ENCODE measurements around the gene PGBD5.
A peak's percentile ranks its signal among the peaks of the same experiment; 100 is the strongest.

PGBD5 gene

DNA sequence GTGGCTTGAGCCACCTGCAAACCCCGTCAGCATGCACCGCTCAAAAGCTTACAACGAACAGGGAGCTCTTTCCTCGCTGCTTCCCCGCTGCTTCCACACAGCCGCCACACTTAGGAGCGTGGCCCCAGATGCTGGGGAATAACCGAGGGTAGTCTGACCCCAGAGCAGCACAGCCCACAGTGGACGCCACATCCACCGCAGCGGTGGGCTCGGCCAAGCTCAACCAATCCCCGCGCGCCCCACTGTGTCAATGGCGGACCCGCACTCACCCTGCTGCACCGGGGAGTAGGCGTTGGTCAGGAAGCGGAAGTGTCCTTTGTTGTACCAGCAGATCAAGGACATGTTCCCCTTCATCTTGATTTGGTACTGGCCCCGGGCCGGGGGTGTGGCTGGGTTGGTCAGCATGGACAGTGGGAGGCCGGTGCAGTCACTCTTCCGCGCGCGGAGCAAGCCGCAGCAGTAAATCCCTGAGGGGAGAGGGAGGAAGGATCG is 93.5 kb downstream of the PGBD5 start:
- Histone ChIP-seq H3K36me3 (ENCODE audit: insufficient read depth, low read length) (no peaks in the 10 kb centered on the region), H3K4me1 (ENCODE audit: insufficient read depth, low read length) (peaks cover 8% of the 10 kb centered on the region), H3K9me3 (ENCODE audit: control insufficient read depth, insufficient read depth, low read length) (no peaks in the 10 kb centered on the region), H3K9ac (ENCODE audit: low read depth, low read length) (peak overlapping the region; percentile 73)

- H3K36me3 ChIP-seq (ENCODE audit: insufficient read depth, low read length), result no peaks in the 10 kb centered on the region
- H3K9ac ChIP-seq (ENCODE audit: low read depth, low read length), result peak overlapping the region; percentile 73
- H3K9me3 ChIP-seq (ENCODE audit: control insufficient read depth, insufficient read depth, low read length), result no peaks in the 10 kb centered on the region
- H3K4me1 ChIP-seq (ENCODE audit: insufficient read depth, low read length), result peaks cover 12% of the 10 kb centered on the region
Observed at GRCh38 chr1:230332061-230332460, 94.1 kb downstream of the PGBD5 start.

- Histone ChIP-seq H3K4me1 (ENCODE audit: insufficient read depth, low read length) (peaks cover 17% of the 10 kb centered on the region), H3K36me3 (ENCODE audit: insufficient read depth, low read length) (peaks cover under 1% of the 10 kb centered on the region; the same call in 1 of the 2 replicates), H3K9me3 (ENCODE audit: control insufficient read depth, insufficient read depth, low read length) (no peaks in the 10 kb centered on the region), H3K9ac (ENCODE audit: low read depth, low read length) (no peak overlapping the region)
Observed at GRCh38 chr1:230330157-230330556, 96.0 kb downstream of the PGBD5 start.

DNA sequence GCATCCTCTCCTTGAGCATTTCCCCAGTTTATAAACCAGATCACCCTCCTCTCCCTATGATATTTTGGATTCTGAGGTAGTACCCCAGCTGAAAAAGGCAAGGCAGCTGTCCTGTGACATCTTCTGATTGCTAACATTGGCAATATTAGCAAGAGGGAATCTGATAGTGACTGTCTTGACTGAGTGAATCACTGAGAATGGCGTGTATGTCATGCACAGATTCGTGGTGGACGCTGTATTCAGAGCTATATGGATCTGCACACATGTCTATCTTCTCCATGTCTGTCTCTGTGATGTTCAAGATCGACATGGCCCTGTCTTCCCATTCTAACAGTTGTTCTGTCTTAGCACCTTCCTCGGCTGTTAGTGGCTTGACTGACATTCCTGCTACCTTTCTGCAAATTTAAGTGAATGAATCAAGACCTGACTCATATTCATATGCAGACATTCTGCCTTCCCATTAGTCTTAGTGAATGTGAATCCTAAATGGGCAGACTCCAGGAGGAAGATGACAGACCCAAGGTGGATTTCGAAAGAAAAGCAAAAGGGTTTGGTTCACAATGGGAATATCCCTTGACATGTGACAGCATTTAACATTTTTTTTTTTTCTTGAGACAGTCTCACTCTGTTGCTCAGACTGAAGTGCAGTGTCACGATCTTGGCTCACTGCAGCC is 97.7 kb downstream of the PGBD5 start:
- Histone ChIP-seq H3K9me3 (ENCODE audit: control insufficient read depth, insufficient read depth, low read length) (no peaks in the 10 kb centered on the region), H3K9ac (ENCODE audit: low read depth, low read length) (no peak overlapping the region), H3K36me3 (ENCODE audit: insufficient read depth, low read length) (peaks cover 10% of the 10 kb centered on the region), H3K4me1 (ENCODE audit: insufficient read depth, low read length) (peaks cover 17% of the 10 kb centered on the region)

GRCh38 chr1:230327892-230328284 is 98.2 kb downstream of the PGBD5 start:
- H3K9ac ChIP-seq (ENCODE audit: low read depth, low read length), result no peak overlapping the region
- H3K9me3 ChIP-seq (ENCODE audit: control insufficient read depth, insufficient read depth, low read length), result no peaks in the 10 kb centered on the region
- peaks cover 10% of the 10 kb centered on the region for H3K36me3 ChIP-seq (ENCODE audit: insufficient read depth, low read length)
- H3K4me1 ChIP-seq (ENCODE audit: insufficient read depth, low read length), result peaks cover 17% of the 10 kb centered on the region

DNA sequence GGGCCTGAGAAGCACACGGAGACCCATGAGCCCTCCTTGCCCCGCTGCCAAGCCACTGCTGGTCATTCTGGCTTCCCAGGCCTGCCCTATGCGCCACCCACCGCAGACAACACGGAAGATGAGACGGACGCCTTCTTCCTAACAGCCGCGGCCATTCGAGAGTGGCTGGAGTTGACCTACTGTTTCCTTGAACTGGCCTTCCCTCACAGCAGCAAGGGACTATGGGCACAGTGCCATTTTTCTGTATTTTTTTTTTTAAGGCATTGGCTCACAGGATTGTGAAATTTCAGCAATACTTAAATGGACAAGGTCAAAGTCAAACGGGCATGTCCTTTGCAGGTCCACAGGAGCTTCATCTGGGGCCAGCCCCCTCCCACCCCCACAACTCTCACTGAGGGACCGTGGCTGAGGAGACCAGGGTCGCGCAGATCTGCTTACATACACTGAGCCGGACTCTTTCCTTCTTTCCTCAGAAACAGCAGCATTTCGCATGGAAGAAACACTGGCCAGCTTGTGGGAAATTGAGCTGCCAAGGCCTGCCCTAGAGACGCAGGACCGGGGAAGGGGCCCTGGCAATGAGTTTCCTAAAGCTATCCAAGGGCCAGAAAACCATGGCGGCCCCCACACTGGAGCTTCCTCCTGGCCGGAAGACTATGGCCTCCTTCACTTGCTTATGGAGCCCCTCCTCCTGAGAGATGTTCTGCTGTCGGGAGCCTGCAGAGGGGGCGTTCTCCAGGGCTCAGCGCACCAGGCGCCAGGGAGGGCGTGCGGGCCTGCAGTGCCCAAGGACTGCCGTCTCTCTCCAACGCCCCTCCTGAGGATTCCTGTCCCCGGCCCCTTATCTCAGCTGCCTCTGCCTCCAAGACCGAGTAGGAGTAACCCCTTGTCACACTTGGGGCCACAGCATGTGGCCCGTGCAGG is 98.9 kb downstream of the PGBD5 start:
- H3K9ac ChIP-seq (ENCODE audit: low read depth, low read length), result no peak overlapping the region
- peaks cover 17% of the 10 kb centered on the region for H3K4me1 ChIP-seq (ENCODE audit: insufficient read depth, low read length)
- H3K9me3 ChIP-seq (ENCODE audit: control insufficient read depth, insufficient read depth, low read length), result no peaks in the 10 kb centered on the region
- peaks cover 10% of the 10 kb centered on the region for H3K36me3 ChIP-seq (ENCODE audit: insufficient read depth, low read length)

DNA sequence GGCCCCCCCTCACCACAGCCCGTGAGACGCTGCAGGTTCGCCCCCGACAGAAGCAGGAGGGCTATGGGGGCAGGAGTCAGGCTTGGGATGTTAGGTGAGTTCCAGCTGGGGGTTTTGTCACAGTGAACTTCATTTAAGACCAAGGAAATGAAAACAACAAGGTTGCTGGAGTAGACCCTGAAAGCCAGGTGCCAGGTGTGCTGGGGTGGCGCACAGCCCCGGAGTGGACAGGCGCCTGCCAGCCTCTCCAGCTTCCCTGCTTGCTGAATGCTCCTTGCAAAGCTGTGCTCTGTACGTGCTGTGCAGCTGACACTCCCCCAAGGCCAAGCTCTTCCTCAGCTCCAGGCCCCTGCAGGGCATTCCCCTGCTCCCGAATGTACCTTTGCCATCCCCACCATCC is 102.4 kb downstream of the PGBD5 start:
- Histone ChIP-seq H3K9me3 (ENCODE audit: control insufficient read depth, insufficient read depth, low read length) (no peaks in the 10 kb centered on the region), H3K4me1 (ENCODE audit: insufficient read depth, low read length) (peaks cover 16% of the 10 kb centered on the region), H3K36me3 (ENCODE audit: insufficient read depth, low read length) (peaks cover 10% of the 10 kb centered on the region), H3K9ac (ENCODE audit: low read depth, low read length) (no peak overlapping the region)

- Histone ChIP-seq H3K36me3 (ENCODE audit: insufficient read depth, low read length) (peaks cover 10% of the 10 kb centered on the region), H3K9me3 (ENCODE audit: control insufficient read depth, insufficient read depth, low read length) (no peaks in the 10 kb centered on the region), H3K9ac (ENCODE audit: low read depth, low read length) (no peak overlapping the region), H3K4me1 (ENCODE audit: insufficient read depth, low read length) (peaks cover 10% of the 10 kb centered on the region; the same call in 1 of the 2 replicates)
Observed at GRCh38 chr1:230322967-230323547, 103.1 kb downstream of the PGBD5 start.

DNA sequence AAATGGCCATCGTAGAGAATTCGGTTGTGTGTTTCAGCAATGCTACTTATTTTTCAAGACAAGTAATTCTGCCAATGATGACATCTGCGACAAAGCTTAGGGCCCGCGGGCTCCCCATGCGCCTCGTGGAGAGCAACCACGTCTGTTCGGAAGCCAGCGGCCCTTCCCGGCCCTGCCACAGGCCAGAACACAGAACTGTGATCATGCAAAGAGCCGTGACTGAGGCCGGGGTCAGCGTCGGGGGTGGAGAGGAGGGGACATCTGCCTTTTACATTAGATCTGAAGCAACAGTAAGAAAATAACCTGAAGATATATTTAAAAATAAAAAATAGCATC is 103.7 kb downstream of the PGBD5 start:
- Histone ChIP-seq H3K9me3 (ENCODE audit: control insufficient read depth, insufficient read depth, low read length) (no peaks in the 10 kb centered on the region), H3K9ac (ENCODE audit: low read depth, low read length) (no peak overlapping the region), H3K36me3 (ENCODE audit: insufficient read depth, low read length) (peaks cover 10% of the 10 kb centered on the region), H3K4me1 (ENCODE audit: insufficient read depth, low read length) (peaks cover 8% of the 10 kb centered on the region; the same call in 1 of the 2 replicates)

DNA sequence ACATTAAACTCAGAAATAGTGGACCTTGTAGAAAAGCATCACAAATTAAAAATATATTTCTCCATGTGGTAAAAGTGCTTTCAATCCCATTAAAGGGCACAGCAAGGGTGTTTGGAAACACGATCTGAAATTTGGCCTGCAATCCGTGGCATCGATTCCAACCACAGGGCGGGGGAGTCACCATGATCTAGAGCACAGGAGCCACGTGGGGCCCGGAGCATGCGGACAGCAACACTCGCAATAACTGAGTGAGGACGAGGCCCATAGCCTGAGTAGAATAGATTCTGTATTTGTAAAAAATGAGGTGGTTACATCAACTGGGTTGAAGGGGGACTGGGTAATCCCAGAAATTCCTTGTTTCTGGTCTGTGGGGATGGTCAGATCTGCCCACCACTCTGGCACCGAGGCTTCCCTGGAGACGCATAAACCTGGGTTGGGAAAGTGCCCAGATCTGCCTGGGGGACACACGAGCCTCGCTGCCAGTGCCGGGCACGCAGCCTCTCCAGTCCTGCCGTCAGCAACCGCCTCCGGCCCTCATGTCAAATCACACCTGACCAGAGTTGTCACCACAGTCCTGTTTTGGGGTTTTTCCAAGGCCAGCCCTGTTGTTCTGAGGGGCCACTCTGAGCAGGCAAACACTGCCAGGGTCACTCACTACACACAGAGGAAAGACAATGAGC is 104.3 kb downstream of the PGBD5 start:
- Histone ChIP-seq H3K4me1 (ENCODE audit: insufficient read depth, low read length) (peaks cover 3% of the 10 kb centered on the region; the same call in 1 of the 2 replicates), H3K9me3 (ENCODE audit: control insufficient read depth, insufficient read depth, low read length) (no peaks in the 10 kb centered on the region), H3K36me3 (ENCODE audit: insufficient read depth, low read length) (peaks cover 10% of the 10 kb centered on the region), H3K9ac (ENCODE audit: low read depth, low read length) (no peak overlapping the region)

DNA sequence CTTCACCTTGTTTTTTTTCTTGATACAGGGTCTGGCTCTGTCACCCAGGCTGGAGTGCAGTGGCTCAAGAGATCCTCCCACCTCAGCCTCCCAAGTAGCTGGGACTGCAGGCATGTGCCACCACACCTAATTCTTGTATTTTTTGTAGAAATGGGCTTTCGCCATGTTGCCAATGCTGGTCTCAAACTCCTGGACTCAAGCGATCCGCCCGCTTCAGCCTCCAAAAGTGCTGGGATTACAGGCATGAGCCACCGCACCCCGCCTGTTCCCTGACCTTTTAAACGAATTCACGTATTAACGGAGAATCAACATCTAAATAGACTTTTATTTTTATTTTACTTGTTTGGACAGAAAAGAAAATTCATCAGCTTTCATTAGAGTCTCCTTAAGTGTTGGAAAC is 104.8 kb downstream of the PGBD5 start:
- no peaks in the 10 kb centered on the region for H3K9me3 ChIP-seq (ENCODE audit: control insufficient read depth, insufficient read depth, low read length)
- peaks cover 10% of the 10 kb centered on the region for H3K36me3 ChIP-seq (ENCODE audit: insufficient read depth, low read length)
- H3K4me1 ChIP-seq (ENCODE audit: insufficient read depth, low read length), result no peaks in the 10 kb centered on the region
- no peak overlapping the region for H3K9ac ChIP-seq (ENCODE audit: low read depth, low read length)

GRCh38 chr1:230320804-230321203 is 105.3 kb downstream of the PGBD5 start:
- Histone ChIP-seq H3K4me1 (ENCODE audit: insufficient read depth, low read length) (no peaks in the 10 kb centered on the region), H3K9me3 (ENCODE audit: control insufficient read depth, insufficient read depth, low read length) (no peaks in the 10 kb centered on the region), H3K36me3 (ENCODE audit: insufficient read depth, low read length) (peaks cover 10% of the 10 kb centered on the region), H3K9ac (ENCODE audit: low read depth, low read length) (no peak overlapping the region)

GRCh38 chr1:230319014-230319747 is 107.0 kb downstream of the PGBD5 start:
- Histone ChIP-seq H3K4me1 (ENCODE audit: insufficient read depth, low read length) (no peaks in the 10 kb centered on the region; the same call in 1 of the 2 replicates), H3K9ac (ENCODE audit: low read depth, low read length) (no peak overlapping the region), H3K9me3 (ENCODE audit: control insufficient read depth, insufficient read depth, low read length) (no peaks in the 10 kb centered on the region)

More at GRCh38 chr1:230319014-230319747, 107.0 kb downstream of the PGBD5 start:
- H3K36me3 ChIP-seq (ENCODE audit: insufficient read depth, low read length), result no peaks in the 10 kb centered on the region; the same call in 1 of the 2 replicates

Measured in ES-I3 (cell line).